ENCODE results near the gene AMOTL2. TPM values are rescaled to one million over a fixed set of nuclear protein-coding genes. Genes with fewer than 3 reads are reported as not detected.

Gene AMOTL2
- total RNA-seq: not detected

DNA sequence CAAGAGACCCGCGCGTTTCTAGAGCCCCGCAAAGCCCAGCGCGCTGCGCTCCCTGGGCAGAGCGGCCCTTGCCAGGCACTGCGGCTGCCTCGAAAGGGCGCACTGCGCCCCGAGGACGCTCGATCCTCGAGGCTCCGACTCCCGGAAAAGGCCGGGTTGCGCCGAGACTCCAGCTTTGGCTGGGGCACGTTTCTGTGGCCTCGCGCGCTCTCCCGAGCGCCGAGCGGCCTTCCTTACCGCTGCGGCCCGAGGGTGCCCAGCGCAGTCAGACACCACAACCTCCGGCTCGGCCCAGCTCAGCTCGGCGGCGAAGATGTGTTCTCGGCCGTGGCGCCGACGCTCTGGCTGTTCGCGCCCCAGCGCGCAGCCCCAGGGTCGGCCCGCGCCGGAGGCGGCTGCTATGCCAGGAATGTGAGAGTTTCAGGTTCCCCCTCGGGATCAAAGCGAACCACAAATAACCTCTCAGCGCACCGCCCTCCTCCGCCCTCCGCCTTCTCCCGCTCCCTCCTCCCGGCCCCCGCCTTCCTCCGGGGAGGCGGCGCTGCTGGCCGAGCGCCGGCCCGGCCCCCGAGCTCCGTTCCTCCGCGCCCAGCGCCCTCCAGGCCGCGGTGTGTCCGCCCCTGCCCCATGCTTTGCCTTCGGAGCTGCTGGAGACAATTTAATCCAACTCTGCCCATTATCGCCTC is at the start of gene AMOTL2:
Gene AMOTL2, minus strand, starts transcription at position 343 of the 686 bp plus-strand sequence. CDS start 3,014 bp downstream, outside the sequence.
- peak; percentile 68 for ATAC-seq (ENCODE audit: low read depth)
- H3K36me3 Mint-ChIP-seq: no peaks in the 10 kb centered on the region
- peaks cover 58% of the 10 kb centered on the region for H3K27me3 Mint-ChIP-seq
- POLR2A ChIA-PET: no interaction called here
- H3K4me1 Mint-ChIP-seq: peaks cover 6% of the 10 kb centered on the region
- H3K4me3 Mint-ChIP-seq: peak within 1 kb of the TSS; percentile 79
- H3K9me3 Mint-ChIP-seq: no peaks in the 10 kb centered on the region
- no peak within 1 kb of the TSS for H3K27ac Mint-ChIP-seq
- peak; percentile 45 for DNase-seq

- ATAC-seq (ENCODE audit: low read depth) (no peak), DNase-seq (no peak)
- POLR2A ChIA-PET: no interaction called here
- peaks cover 12% of the 10 kb centered on the region for H3K27me3 Mint-ChIP-seq
- H3K4me1 Mint-ChIP-seq: no peaks in the 10 kb centered on the region
- H3K4me3 Mint-ChIP-seq: no peak overlapping the region
- no peaks in the 10 kb centered on the region for H3K36me3 Mint-ChIP-seq
- no peak overlapping the region for H3K27ac Mint-ChIP-seq
- H3K9me3 Mint-ChIP-seq: no peaks in the 10 kb centered on the region
Measured at GRCh38 chr3:134423153-134423552, 48.9 kb upstream of the AMOTL2 start.

DNA sequence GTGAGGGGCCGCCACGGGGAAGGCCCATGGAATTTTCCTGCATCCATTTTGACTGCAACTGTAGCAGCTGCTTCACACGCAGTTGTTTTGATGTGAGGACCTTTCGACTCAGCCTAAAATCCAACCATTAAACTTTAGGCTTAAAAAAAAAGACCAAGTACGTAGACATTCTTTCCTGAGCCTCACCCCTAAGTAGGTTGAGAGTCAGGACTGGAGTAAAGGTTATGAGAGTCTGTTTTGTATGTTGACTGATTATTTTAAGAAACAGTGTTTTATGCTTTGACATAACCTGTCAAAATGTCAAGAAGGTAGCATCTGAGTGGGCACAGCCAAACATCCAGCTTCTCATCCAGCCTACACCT is 45.7 kb upstream of the AMOTL2 start:
- POLR2A ChIA-PET: no interaction called here
- no peaks in the 10 kb centered on the region for H3K9me3 Mint-ChIP-seq
- H3K4me1 Mint-ChIP-seq: no peaks in the 10 kb centered on the region
- peaks cover 18% of the 10 kb centered on the region for H3K27me3 Mint-ChIP-seq
- no peak overlapping the region for H3K27ac Mint-ChIP-seq
- ATAC-seq (ENCODE audit: low read depth): no peak
- DNase-seq: no peak
- no peak overlapping the region for H3K4me3 Mint-ChIP-seq
- H3K36me3 Mint-ChIP-seq: no peaks in the 10 kb centered on the region

DNA sequence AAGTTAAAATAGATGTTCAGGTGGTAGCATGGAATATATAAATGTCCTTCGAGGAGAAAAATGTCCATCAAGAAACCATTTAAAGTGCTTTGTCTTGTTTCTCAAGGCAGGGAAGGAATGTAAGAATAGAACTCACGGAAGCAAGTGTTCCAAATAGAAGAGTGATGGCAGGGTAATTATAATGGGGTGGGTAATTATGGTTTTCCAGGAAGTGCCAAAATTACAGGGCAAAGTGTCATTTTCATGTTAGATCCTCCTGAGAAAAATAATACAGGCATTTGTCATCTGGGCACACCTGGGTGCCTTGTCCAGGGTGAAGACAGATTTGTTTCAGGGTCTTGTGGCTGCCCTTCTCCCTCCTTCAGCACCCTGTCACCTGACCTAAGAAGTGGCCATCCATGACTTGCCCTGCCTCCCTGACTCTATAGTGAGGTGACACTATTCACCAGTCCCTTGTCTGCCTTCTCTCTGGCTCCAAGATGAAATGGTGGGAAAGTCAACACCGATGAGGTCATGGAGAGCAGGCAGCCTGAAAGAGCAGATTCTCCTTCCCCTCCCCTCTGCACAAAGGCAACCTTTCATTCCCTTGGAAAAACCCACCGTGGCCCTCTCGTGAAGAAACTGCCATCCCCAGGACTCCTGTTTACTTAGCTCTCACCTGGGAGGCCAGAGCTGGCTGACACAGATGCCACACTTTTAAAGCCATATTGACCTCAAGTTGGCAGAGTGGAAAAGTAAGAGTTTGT is 45.1 kb upstream of the AMOTL2 start:
- DNase-seq (no peak), ATAC-seq (ENCODE audit: low read depth) (no peak)
- Mint-ChIP-seq H3K27me3 (peaks cover 24% of the 10 kb centered on the region), H3K4me1 (no peaks in the 10 kb centered on the region), H3K9me3 (no peaks in the 10 kb centered on the region), H3K4me3 (no peak overlapping the region), H3K36me3 (no peaks in the 10 kb centered on the region), H3K27ac (no peak overlapping the region)
- POLR2A ChIA-PET: no interaction called here

DNA sequence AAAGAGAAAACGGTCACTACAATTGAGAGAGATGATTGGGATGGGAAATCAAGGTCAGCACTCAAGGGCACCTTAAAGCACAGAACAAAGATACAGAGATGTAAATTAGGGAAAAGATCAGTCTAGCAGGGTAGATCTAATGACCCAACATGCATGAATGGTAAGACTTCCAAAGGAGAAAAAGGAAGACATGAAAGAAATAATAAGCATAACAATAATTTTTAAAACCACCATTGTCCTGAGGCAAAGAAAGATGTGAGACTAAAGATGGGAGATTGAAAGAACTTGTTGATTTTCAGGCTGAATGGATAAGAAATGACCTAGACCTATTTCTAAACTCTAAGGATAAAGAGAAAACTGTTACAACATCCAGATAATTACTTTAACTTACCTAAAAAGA is 34.8 kb upstream of the AMOTL2 start:
- Mint-ChIP-seq H3K36me3 (no peaks in the 10 kb centered on the region), H3K27me3 (peaks cover 65% of the 10 kb centered on the region), H3K9me3 (no peaks in the 10 kb centered on the region), H3K4me1 (no peaks in the 10 kb centered on the region), H3K4me3 (no peak overlapping the region), H3K27ac (no peak overlapping the region)
- POLR2A ChIA-PET: no interaction called here
- ATAC-seq (ENCODE audit: low read depth) (no peak), DNase-seq (no peak)

GRCh38 chr3:134407239-134407625 is 33.0 kb upstream of the AMOTL2 start:
- ATAC-seq (ENCODE audit: low read depth) (no peak), DNase-seq (no peak)
- POLR2A ChIA-PET: no interaction called here
- no peak overlapping the region for H3K4me3 Mint-ChIP-seq
- H3K4me1 Mint-ChIP-seq: no peaks in the 10 kb centered on the region
- peaks cover 71% of the 10 kb centered on the region for H3K27me3 Mint-ChIP-seq
- H3K9me3 Mint-ChIP-seq: peaks cover 6% of the 10 kb centered on the region
- no peaks in the 10 kb centered on the region for H3K36me3 Mint-ChIP-seq
- H3K27ac Mint-ChIP-seq: no peak overlapping the region

DNA sequence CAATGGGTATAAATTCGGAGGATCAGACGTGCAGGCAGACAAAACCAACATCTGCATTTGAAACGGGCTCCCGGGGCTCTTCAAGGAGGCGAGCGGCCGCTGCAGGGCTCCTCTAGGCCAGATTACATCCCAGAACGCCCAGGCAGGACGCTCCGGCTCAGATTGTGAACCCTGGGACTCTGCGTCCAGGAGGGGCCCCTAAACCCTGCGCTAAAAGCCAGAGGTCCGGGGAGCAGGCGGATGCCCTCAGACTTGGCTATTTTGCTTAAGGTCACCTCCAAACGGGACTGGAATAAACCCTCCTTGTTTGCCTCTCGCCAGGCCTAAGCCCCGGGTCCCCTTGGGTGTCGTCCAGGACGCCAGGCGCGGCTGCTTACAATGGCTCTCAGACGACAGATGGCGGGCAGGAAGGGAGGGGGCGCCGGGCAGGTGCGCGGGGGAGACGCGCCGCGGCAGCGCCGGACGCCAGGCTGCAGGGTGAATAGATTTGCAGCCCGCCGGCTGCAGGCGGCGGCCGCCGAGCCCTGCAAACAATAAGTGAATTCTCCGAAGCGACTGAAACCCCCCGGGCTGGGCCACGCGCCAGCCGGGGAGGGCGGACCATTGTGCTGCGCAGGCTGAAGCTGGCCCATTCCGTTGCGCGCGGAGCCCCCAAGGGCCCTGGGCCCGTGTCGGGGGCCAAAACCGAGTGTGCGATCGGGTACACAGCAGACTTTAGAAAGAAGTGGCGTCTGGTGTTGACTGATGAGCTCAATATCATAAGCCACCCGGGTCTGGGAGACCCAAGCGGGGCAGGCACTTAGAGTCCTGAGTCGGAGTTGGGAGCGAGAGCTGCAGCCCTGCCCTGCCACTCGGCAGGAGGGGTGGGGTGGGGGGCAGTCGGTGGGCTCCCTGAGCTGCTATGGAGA is 32.3 kb upstream of the AMOTL2 start:
- no peaks in the 10 kb centered on the region for H3K36me3 Mint-ChIP-seq
- H3K27ac Mint-ChIP-seq: no peak overlapping the region
- DNase-seq (no peak), ATAC-seq (ENCODE audit: low read depth) (no peak)
- no peaks in the 10 kb centered on the region for H3K4me1 Mint-ChIP-seq
- peaks cover 7% of the 10 kb centered on the region for H3K9me3 Mint-ChIP-seq
- POLR2A ChIA-PET: no interaction called here
- H3K4me3 Mint-ChIP-seq: no peak overlapping the region
- peaks cover 70% of the 10 kb centered on the region for H3K27me3 Mint-ChIP-seq

DNA sequence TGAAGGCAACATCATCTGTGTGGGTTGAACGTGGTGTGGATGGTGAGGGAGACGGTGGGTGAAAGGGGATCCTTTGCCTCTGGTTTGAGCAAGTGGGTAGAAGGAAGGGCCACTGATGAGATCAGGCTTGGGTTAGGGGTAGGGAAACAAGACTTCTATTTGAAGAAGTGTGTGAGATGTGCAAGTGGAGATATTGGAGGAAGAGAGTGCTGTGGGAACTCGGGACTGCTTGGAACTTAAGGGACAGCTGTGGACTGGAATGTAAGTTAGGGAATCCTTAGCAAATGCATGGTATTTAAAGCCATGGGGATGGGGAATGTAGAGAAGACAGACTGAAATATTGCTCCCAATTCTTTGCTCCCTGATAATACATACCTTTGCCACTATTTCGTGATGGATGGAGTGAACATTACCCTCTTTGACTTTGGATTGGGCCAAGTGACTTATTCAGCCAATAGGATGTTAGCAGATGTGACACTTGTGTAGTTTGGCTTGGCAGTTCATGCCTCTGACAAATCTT is 30.2 kb upstream of the AMOTL2 start:
- ATAC-seq (ENCODE audit: low read depth) (no peak), DNase-seq (no peak)
- H3K27ac Mint-ChIP-seq: no peak overlapping the region
- POLR2A ChIA-PET: no interaction called here
- H3K36me3 Mint-ChIP-seq: no peaks in the 10 kb centered on the region
- H3K4me1 Mint-ChIP-seq: no peaks in the 10 kb centered on the region
- H3K27me3 Mint-ChIP-seq: peaks cover 63% of the 10 kb centered on the region
- no peak overlapping the region for H3K4me3 Mint-ChIP-seq
- peaks cover 8% of the 10 kb centered on the region for H3K9me3 Mint-ChIP-seq

- POLR2A ChIA-PET: no interaction called here
- Mint-ChIP-seq H3K4me1 (no peaks in the 10 kb centered on the region), H3K27ac (no peak overlapping the region), H3K27me3 (peaks cover 30% of the 10 kb centered on the region), H3K9me3 (peaks cover 5% of the 10 kb centered on the region), H3K36me3 (no peaks in the 10 kb centered on the region), H3K4me3 (no peak overlapping the region)
- DNase-seq: no peak
- ATAC-seq (ENCODE audit: low read depth): no peak
Measured at GRCh38 chr3:134397755-134398154, 23.5 kb upstream of the AMOTL2 start.

DNA sequence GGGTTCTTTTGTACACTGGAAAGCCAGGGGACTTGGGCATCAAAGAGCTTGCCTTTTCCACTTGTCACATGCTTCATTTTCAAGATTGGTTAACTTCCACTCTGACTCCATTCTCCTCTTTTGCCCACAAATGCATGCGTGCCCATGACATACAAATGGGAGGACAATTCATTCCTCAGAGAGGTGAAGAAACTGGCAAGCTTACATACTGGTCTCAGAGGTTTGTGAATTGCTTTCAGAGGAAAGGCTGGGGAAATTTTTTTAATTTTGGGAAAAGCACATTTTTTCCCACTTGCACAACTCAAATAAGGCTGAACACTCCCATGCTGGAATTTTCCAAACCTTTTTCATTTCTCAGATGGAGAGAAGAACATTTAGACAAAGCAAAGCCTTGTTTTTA is 20.9 kb upstream of the AMOTL2 start:
- Mint-ChIP-seq H3K27ac (no peak overlapping the region), H3K4me1 (no peaks in the 10 kb centered on the region), H3K4me3 (no peak overlapping the region), H3K9me3 (no peaks in the 10 kb centered on the region), H3K27me3 (peaks cover 30% of the 10 kb centered on the region), H3K36me3 (no peaks in the 10 kb centered on the region)
- DNase-seq (no peak), ATAC-seq (ENCODE audit: low read depth) (no peak)
- POLR2A ChIA-PET: no interaction called here

DNA sequence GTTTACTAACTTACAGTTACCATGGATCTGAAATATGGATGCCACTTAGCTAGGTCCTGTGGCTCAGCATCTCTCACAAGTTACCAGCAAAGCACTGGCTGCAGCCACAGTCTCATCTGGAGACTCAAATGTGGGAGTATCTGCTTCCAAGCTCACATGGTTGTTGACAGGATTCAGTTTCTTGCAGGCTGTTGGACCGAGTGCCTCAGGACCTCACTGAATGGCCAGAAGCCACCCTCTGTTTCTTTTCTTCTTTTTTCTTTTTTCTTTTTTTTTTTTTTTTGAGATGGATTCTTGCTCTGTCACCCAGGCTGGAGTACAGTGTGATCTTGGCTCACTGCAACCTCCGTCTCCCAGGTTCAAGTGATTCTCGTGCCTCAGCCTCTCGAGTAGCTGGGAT is 20.1 kb upstream of the AMOTL2 start:
- no peak overlapping the region for H3K27ac Mint-ChIP-seq
- H3K4me3 Mint-ChIP-seq: no peak overlapping the region
- ATAC-seq (ENCODE audit: low read depth): no peak
- POLR2A ChIA-PET: no interaction called here
- no peaks in the 10 kb centered on the region for H3K4me1 Mint-ChIP-seq
- H3K27me3 Mint-ChIP-seq: peaks cover 26% of the 10 kb centered on the region
- no peaks in the 10 kb centered on the region for H3K9me3 Mint-ChIP-seq
- no peak for DNase-seq
- H3K36me3 Mint-ChIP-seq: no peaks in the 10 kb centered on the region

DNA sequence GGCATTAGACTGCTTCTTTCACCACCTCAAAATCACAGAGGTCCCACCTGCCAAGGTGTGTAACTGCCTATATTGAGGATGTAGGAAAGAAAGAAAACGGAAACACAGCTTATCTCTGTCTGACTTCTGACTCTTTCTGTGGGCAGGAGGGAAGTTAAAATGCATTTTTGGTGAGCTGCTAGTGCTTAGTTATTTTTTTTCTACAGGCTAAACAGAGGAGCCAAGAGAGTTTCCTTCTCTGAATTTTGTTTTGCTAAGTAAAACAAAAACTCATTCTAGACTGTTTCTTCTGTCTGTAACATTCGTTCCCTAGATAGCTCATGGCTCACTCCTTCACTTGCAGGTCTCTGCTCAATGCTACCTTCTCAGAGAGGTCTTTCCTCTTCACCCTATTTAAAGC is 18.8 kb upstream of the AMOTL2 start:
- H3K27me3 Mint-ChIP-seq: peaks cover 28% of the 10 kb centered on the region
- ATAC-seq (ENCODE audit: low read depth): no peak
- H3K9me3 Mint-ChIP-seq: no peaks in the 10 kb centered on the region

DNA sequence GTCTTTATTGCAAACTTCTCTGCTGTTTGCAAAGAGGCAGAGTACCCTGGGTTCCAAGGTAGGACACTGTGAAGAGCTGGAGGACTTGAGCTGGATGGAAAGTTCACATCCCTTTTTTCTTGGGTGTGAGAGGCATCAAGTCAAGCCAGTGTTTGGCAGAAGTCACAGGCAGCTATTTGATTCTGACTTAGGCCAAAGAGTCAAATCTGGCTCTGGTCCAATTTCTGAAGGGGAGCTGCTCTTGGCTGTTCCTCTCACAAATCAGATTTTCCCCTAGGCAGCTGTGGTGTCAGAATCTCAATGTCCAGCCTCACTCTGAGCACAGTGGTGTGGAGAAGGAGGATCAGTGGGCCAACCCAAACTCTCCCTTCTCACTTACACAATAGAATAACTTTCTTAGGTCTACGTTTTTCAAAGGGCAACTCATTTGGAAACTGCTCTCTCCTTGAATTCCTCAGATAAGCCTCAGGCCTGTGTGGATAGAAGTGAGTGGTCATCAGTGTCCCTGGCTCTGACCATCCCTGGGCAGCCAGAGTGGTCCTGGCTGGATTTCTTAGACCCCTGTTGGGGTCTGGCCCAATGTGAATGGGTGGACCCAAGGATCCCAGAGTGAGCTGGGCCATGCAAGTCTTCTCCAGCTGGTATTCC is 18.2 kb upstream of the AMOTL2 start:
- POLR2A ChIA-PET: interaction anchor here (0.6 kb wide), 1 partner anchor 84 kb away, joined by 3 read pairs; no protein-coding TSS in a partner anchor

More for the DNA sequence above, 18.8 kb upstream of the AMOTL2 start:
- H3K4me1 Mint-ChIP-seq: no peaks in the 10 kb centered on the region
- POLR2A ChIA-PET: interaction anchor here (0.6 kb wide), 1 partner anchor 84 kb away, joined by 3 read pairs; no protein-coding TSS in a partner anchor
- no peaks in the 10 kb centered on the region for H3K36me3 Mint-ChIP-seq
- no peak for DNase-seq
- no peak overlapping the region for H3K27ac Mint-ChIP-seq
- no peak overlapping the region for H3K4me3 Mint-ChIP-seq

More for the DNA sequence above, 18.2 kb upstream of the AMOTL2 start:
- H3K9me3 Mint-ChIP-seq: no peaks in the 10 kb centered on the region
- no peak for ATAC-seq (ENCODE audit: low read depth)
- H3K27ac Mint-ChIP-seq: no peak overlapping the region
- H3K4me3 Mint-ChIP-seq: no peak overlapping the region
- peaks cover 28% of the 10 kb centered on the region for H3K27me3 Mint-ChIP-seq
- no peaks in the 10 kb centered on the region for H3K36me3 Mint-ChIP-seq
- DNase-seq: no peak
- no peaks in the 10 kb centered on the region for H3K4me1 Mint-ChIP-seq
